ENCODE data around the gene AARSD1.
"Not testable (repeated sequence)": the region's sequence is repeated elsewhere in the genome, so short reads cannot be mapped to it uniquely, and the experiment has no call there.

Gene AARSD1

DNA sequence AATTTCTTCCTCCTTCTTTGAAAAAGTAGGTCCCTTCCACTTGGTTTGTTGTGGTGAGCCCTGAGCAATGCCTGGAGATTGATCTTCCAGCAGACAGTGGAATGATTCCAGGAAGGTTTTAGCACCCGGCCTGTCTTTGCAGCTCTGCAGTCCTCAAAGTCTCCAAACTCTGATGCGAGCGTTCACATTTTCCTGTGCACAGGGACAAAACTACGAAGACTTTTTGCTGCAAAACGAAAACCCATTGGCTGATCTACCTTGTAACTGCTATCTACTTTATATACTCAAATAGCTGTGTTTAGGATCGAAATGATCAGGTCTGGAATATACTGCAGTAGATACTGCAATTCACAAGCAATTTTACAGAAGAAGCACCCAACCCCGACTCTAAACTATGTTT is 42.0 kb downstream of the AARSD1 start:
- Histone ChIP-seq H3K9me2 (replicated peaks; ENCODE audit: insufficient read depth, low read length) (no peaks in the 10 kb centered on the region), H4K20me1 (ENCODE audit: low read depth, low read length) (no peaks in the 10 kb centered on the region), H3K27ac (ENCODE audit: low read depth, low read length) (no peak overlapping the region), H2AFZ (ENCODE audit: low read depth, low read length, severe bottlenecking) (no peak overlapping the region), H3F3A (ENCODE audit: insufficient read depth) (no peaks in the 10 kb centered on the region), H3K4me2 (ENCODE audit: low read depth, low read length, poor library complexity, severe bottlenecking) (no peak overlapping the region), H3K9ac (ENCODE audit: low read length) (no peak overlapping the region), H3K4me3 (ENCODE audit: insufficient read depth, low read length, poor library complexity, severe bottlenecking) (no peak overlapping the region), H3K9me3 (ENCODE audit: insufficient read depth, low read length) (no peaks in the 10 kb centered on the region), H3K36me3 (ENCODE audit: low read length) (no peaks in the 10 kb centered on the region), H3K27me3 (ENCODE audit: low read length) (no peaks in the 10 kb centered on the region), H3K79me2 (ENCODE audit: insufficient read depth, low read length) (no peaks in the 10 kb centered on the region)
- TF ChIP-seq, protein P1, sequence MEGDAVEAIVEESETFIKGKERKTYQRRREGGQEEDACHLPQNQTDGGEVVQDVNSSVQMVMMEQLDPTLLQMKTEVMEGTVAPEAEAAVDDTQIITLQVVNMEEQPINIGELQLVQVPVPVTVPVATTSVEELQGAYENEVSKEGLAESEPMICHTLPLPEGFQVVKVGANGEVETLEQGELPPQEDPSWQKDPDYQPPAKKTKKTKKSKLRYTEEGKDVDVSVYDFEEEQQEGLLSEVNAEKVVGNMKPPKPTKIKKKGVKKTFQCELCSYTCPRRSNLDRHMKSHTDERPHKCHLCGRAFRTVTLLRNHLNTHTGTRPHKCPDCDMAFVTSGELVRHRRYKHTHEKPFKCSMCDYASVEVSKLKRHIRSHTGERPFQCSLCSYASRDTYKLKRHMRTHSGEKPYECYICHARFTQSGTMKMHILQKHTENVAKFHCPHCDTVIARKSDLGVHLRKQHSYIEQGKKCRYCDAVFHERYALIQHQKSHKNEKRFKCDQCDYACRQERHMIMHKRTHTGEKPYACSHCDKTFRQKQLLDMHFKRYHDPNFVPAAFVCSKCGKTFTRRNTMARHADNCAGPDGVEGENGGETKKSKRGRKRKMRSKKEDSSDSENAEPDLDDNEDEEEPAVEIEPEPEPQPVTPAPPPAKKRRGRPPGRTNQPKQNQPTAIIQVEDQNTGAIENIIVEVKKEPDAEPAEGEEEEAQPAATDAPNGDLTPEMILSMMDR (IDR thresholded peaks at IDR 0.05; ENCODE audit: insufficient read depth, low read length, poor library complexity, severe bottlenecking), result no peak
- no peak for TF ChIP-seq EZH2phosphoT487 (conservative IDR thresholded peaks at IDR 0.05; ENCODE audit: low read length)

DNA sequence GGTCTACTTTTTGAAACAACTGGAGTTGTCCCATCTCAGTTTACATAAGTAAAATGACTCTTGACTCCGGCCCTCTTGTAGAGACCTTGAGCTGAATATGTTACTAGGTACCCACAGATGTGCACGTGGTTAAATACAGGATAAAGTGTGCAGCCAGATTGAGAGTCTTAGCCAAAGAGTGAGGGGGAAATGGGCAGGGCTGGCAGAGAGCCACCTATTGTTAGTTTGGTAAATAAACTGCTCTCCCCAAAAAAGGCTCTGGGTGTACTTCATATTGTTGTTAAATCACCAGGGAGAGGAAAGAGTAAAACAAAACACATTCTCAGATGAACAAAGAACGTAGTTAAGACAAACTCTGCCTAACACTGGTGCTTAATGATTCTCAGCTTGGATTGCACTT is 43.3 kb downstream of the AARSD1 start:
- Histone ChIP-seq H3K27ac (ENCODE audit: low read depth, low read length) (no peak overlapping the region), H3K4me2 (ENCODE audit: low read depth, low read length, poor library complexity, severe bottlenecking) (no peak overlapping the region), H3K9ac (ENCODE audit: low read length) (no peak overlapping the region), H4K20me1 (ENCODE audit: low read depth, low read length) (no peaks in the 10 kb centered on the region), H2AFZ (ENCODE audit: low read depth, low read length, severe bottlenecking) (no peak overlapping the region), H3K27me3 (ENCODE audit: low read length) (no peaks in the 10 kb centered on the region), H3K36me3 (ENCODE audit: low read length) (no peaks in the 10 kb centered on the region), H3K9me3 (ENCODE audit: insufficient read depth, low read length) (no peaks in the 10 kb centered on the region), H3K79me2 (ENCODE audit: insufficient read depth, low read length) (no peaks in the 10 kb centered on the region), H3K9me2 (replicated peaks; ENCODE audit: insufficient read depth, low read length) (no peaks in the 10 kb centered on the region), H3F3A (ENCODE audit: insufficient read depth) (no peaks in the 10 kb centered on the region), H3K4me3 (ENCODE audit: insufficient read depth, low read length, poor library complexity, severe bottlenecking) (no peak overlapping the region)
- no peak for TF ChIP-seq EZH2phosphoT487 (conservative IDR thresholded peaks at IDR 0.05; ENCODE audit: low read length)
- TF ChIP-seq, protein P1 (IDR thresholded peaks at IDR 0.05; ENCODE audit: insufficient read depth, low read length, poor library complexity, severe bottlenecking), result no peak

DNA sequence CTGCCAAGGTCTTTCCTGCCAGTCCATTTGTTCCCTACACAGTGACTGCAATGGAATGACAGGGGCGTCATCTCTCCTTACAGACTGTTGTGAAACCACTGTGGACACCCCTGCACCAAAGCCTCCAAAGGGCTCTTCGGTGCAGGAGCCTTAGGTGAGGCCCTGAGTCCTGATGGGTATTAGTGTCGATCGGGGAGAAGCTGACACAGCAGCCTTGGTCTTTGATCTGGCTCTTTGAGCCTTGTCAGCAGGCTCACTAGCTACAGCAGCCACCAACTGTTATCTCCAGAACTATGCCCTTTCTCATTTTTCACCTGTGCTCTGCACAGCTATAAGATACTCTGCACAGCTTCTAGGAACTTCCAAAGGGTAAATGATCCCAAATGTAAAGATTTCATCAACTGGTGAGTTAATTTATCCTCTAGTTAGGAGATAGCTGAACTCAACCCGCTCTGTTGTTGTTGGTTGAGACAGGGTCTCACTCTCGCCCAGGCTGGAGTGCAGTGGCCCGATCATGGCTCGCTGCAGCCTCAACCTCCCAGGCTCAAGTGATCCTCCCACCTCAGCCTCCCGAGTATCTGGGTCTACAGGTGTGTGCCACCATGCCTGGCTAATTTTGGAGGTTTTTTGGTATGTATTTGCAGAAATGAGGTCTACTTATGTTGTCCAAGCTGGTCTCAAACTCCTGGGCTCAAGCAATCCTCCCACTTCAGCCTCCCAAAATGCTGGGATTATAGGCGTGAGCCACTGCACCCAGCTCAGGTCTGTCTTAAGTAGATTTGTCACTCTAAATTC is 44.0 kb downstream of the AARSD1 start:
- no peak overlapping the region for H3K4me3 ChIP-seq (ENCODE audit: insufficient read depth, low read length, poor library complexity, severe bottlenecking)
- no peaks in the 10 kb centered on the region for H3K9me3 ChIP-seq (ENCODE audit: insufficient read depth, low read length)
- no peak overlapping the region for H3K9ac ChIP-seq (ENCODE audit: low read length)
- TF ChIP-seq EZH2phosphoT487 (conservative IDR thresholded peaks at IDR 0.05; ENCODE audit: low read length), result no peak
- TF ChIP-seq, protein P1 (IDR thresholded peaks at IDR 0.05; ENCODE audit: insufficient read depth, low read length, poor library complexity, severe bottlenecking), result no peak
- H3K79me2 ChIP-seq (ENCODE audit: insufficient read depth, low read length), result no peaks in the 10 kb centered on the region
- no peaks in the 10 kb centered on the region for H3K27me3 ChIP-seq (ENCODE audit: low read length)
- H3K27ac ChIP-seq (ENCODE audit: low read depth, low read length), result no peak overlapping the region
- no peaks in the 10 kb centered on the region for H4K20me1 ChIP-seq (ENCODE audit: low read depth, low read length)
- no peaks in the 10 kb centered on the region for H3K9me2 ChIP-seq (replicated peaks; ENCODE audit: insufficient read depth, low read length)
- no peak overlapping the region for H3K4me2 ChIP-seq (ENCODE audit: low read depth, low read length, poor library complexity, severe bottlenecking)
- H2AFZ ChIP-seq (ENCODE audit: low read depth, low read length, severe bottlenecking), result no peak overlapping the region
- no peaks in the 10 kb centered on the region for H3F3A ChIP-seq (ENCODE audit: insufficient read depth)
- H3K36me3 ChIP-seq (ENCODE audit: low read length), result no peaks in the 10 kb centered on the region

DNA sequence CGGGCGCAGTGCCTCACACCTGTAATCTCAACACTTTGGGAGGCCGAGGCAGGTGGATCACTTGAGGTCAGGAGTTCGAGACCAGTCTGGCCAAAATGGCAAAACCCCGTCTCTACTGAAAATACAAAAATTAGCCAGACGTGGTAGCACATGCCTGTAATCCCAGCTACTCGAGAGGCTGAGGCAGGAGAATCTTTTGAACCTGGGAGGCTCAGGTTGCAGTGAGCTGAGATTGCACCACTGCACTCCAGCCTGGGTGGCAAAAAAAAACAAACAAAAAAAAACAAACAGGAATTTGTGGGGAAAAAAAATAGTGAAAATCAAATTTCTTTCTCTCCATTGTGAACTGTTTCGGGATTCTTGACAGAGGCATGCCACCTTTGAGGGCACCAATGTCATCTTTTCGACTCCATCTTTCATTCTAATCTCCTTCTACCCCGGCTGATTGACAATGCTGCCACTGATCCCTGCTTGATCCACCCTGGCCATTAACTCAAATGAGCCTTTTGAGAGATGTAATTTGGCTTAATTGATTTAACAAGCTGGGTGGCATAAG is 44.7 kb downstream of the AARSD1 start:
- not testable (repeated sequence) for H4K20me1 ChIP-seq (ENCODE audit: low read depth, low read length); H2AFZ ChIP-seq (ENCODE audit: low read depth, low read length, severe bottlenecking); H3K4me2 ChIP-seq (ENCODE audit: low read depth, low read length, poor library complexity, severe bottlenecking)

More for the DNA sequence above, 44.7 kb downstream of the AARSD1 start:
- not testable (repeated sequence) for H3F3A ChIP-seq (ENCODE audit: insufficient read depth); H3K9ac ChIP-seq (ENCODE audit: low read length); H3K36me3 ChIP-seq (ENCODE audit: low read length); H3K27me3 ChIP-seq (ENCODE audit: low read length); H3K27ac ChIP-seq (ENCODE audit: low read depth, low read length); H3K79me2 ChIP-seq (ENCODE audit: insufficient read depth, low read length); H3K9me3 ChIP-seq (ENCODE audit: insufficient read depth, low read length); H3K4me3 ChIP-seq (ENCODE audit: insufficient read depth, low read length, poor library complexity, severe bottlenecking); H3K9me2 ChIP-seq (replicated peaks; ENCODE audit: insufficient read depth, low read length)
